AML-193 (cell line): ENCODE results near the gene CYP1A2.

Experiments
- DNase-seq, 2 experiments: peaks; one replicate each; lab custom pipeline; 2025; lab: John Stamatoyannopoulos, UW

Gene CYP1A2

GRCh38 chr15:74802862-74803447 is 54.3 kb downstream of the CYP1A2 start:
- DNase-seq, result no peak

- DNase-seq, result no peak
Observed at GRCh38 chr15:74804935-74805334, 56.3 kb downstream of the CYP1A2 start.
